ENCODE data around the gene ASB10. TPM values are rescaled to one million over a fixed set of nuclear protein-coding genes. Genes with fewer than 3 reads are reported as not detected.
A peak's percentile ranks its signal among the peaks of the same experiment; 100 is the strongest.

Gene ASB10
- total and polyA plus RNA-seq, 2 of the 4 experiments (the other 2 are of a cell fraction) = not detected

- Histone ChIP-seq H4K8ac (ENCODE audit: low read depth in 2 of 2, low read length in 2 of 2) (no peak overlapping the region), H3K23ac (ENCODE audit: low read depth, low read length) (no peak overlapping the region), H2AK9ac (replicated peaks; ENCODE audit: low read depth, low read length, poor library complexity) (peak overlapping the region; percentile 59), H3K9ac (ENCODE audit: low read depth, low read length) (no peak overlapping the region), H3K79me1 (ENCODE audit: low read depth in 1 of 2, low read length in 2 of 2) (no peaks in the 10 kb centered on the region), H2BK120ac (ENCODE audit: low read depth, low read length) (no peak overlapping the region), H3K9me3 (ENCODE audit: control insufficient read depth, insufficient read depth, low read length) (no peaks in the 10 kb centered on the region), H2BK5ac (ENCODE audit: low read depth, low read length, poor library complexity, severe bottlenecking) (no peak overlapping the region), H2BK20ac (ENCODE audit: low read depth, low read length) (no peak overlapping the region), H2AK5ac (ENCODE audit: low read depth, low read length) (no peak overlapping the region), H4K5ac (ENCODE audit: low read depth, low read length) (no peak overlapping the region), H3K14ac (replicated peaks; ENCODE audit: low read depth, low read length) (no peak overlapping the region), H4K91ac (ENCODE audit: insufficient read depth, low read depth, low read length) (no peak overlapping the region), H3K4me2 (ENCODE audit: low read depth, low read length) (no peak overlapping the region), H3K4me3 (ENCODE audit: insufficient read depth, low read depth, low read length) (no peak overlapping the region), H4K20me1 (ENCODE audit: insufficient read depth, low read length) (peaks cover 3% of the 10 kb centered on the region), H3K27ac (ENCODE audit: insufficient read depth, low read length) (no peak overlapping the region), H3K18ac (ENCODE audit: low read depth, low read length) (no peak overlapping the region), H3K36me3 (ENCODE audit: control insufficient read depth, insufficient read depth, low read length) (peaks cover 56% of the 10 kb centered on the region), H3K56ac (ENCODE audit: extremely low read depth, insufficient read depth, low read length) (no peak overlapping the region), H3K27me3 (ENCODE audit: control insufficient read depth, insufficient read depth, low read length) (no peaks in the 10 kb centered on the region), H3K4me1 (ENCODE audit: control insufficient read depth, insufficient read depth, low read length) (no peaks in the 10 kb centered on the region), H2AFZ (replicated peaks; ENCODE audit: low read length, poor library complexity) (no peak overlapping the region), H3K9me1 (ENCODE audit: insufficient read depth, low read length) (0 out of 2 replicates have a peak, but pooled peaks cover 3% of the 10 kb centered on the region), H3K4ac (ENCODE audit: low read depth, low read length) (no peak overlapping the region), H2BK15ac (ENCODE audit: low read depth, low read length) (no peak overlapping the region)
- in situ Hi-C loops (cut with MboI; ENCODE audit: low sequenced_read_pairs) = no loop called here
- no peak for TF ChIP-seq MXI1 (IDR thresholded peaks at IDR 0.05; ENCODE audit: borderline replicate concordance, low read depth, low read length)
- TF ChIP-seq MAZ (IDR thresholded peaks at IDR 0.05; ENCODE audit: borderline replicate concordance, low read depth, low read length) = no peak
- no peak for TF ChIP-seq RFX5 (IDR thresholded peaks at IDR 0.05; ENCODE audit: low read depth, low read length)
- no peak for TF ChIP-seq RAD21 (IDR thresholded peaks at IDR 0.05; ENCODE audit: low read length)
- TF ChIP-seq MAFK (IDR thresholded peaks at IDR 0.05; ENCODE audit: low read depth, low read length) = no peak
- no peak for TF ChIP-seq NFE2L2 (IDR thresholded peaks at IDR 0.05; ENCODE audit: low read depth, low read length)
- TF ChIP-seq ELK1 (IDR thresholded peaks at IDR 0.05; ENCODE audit: borderline replicate concordance, low read depth, low read length) = no peak
- no peak for TF ChIP-seq POLR2A (IDR thresholded peaks at IDR 0.05; ENCODE audit: low read depth, low read length)
- TF ChIP-seq CHD1 (IDR thresholded peaks at IDR 0.05; ENCODE audit: low read depth, low read length) = no peak
- no peak for TF ChIP-seq USF2 (IDR thresholded peaks at IDR 0.05; ENCODE audit: low read depth, low read length)
- no peak for TF ChIP-seq CEBPB (IDR thresholded peaks at IDR 0.05; ENCODE audit: low read depth, low read length)
- TF ChIP-seq BHLHE40 (IDR thresholded peaks at IDR 0.05; ENCODE audit: low read depth, low read length) = no peak
- no peak for TF ChIP-seq CTCF (conservative IDR thresholded peaks at IDR 0.05; ENCODE audit: low read depth, low read length)
- no TSS peak for BruUV-seq (replicated peaks)
- dilution Hi-C loops (cut with HindIII; ENCODE audit: low sequenced_read_pairs, unreplicated experiment) = no loop called here
- ATAC-seq (ENCODE audit: low read depth) (no peak), DNase-seq (no peak)
- 74% methylated on average over 4 of the region's 10 CpGs; no CpG with 5 or more reads in 1 of the 2 experiments for WGBS, 2 experiments (ENCODE audit: extremely low coverage in 2 of 2, insufficient read length in 1 of 2)
- intact Hi-C loops (cut with micrococcal nuclease) = no loop called here
- ChIA-PET CTCF (interaction anchor here (0.6 kb wide), 1 partner anchor 41 kb away, joined by 3 read pairs; no protein-coding TSS in a partner anchor), POLR2A (ENCODE audit: unreplicated experiment) (no interaction called here)
Observed at GRCh38 chr7:151142686-151143040, 44.4 kb downstream of the ASB10 start.

All from IMR-90 (cell line).